Uterine smooth muscle cell (primary cell): ENCODE results near the gene TULP3. TPM values are rescaled to one million over a fixed set of nuclear protein-coding genes. Genes with fewer than 3 reads are reported as not detected.

Experiments
- total RNA-seq: library from RNA; depleted of rRNA; stranded (reverse); fragments of >200 nt; gene quantifications from 2 replicates; pipeline ENCODE4 v1.2.3, GENCODE V29; 2014

TULP3 gene
- 32.0 and 38.0 TPM in 2 replicates for total RNA-seq

GRCh38 chr12:2890388-2891239 lies at the start of gene TULP3:
TULP3 (plus strand) TSS chr12:2890891; CDS start chr12:2890948, 57 bp downstream.

GRCh38 chr12:2857021-2857431 lies 33.7 kb upstream of the TULP3 start, which contains the start of gene TEX52:
TEX52 (minus strand) TSS chr12:2857039; CDS start chr12:2857026, 13 bp downstream.

GRCh38 chr12:2877047-2877952 lies 13.4 kb upstream of the TULP3 start, which contains the start of the genes FOXM1 and RHNO1:
FOXM1 (minus strand) TSS chr12:2877174; CDS start chr12:2874478, 2,696 bp downstream.
RHNO1 (plus strand) TSS chr12:2877223; CDS start chr12:2885367, 8,144 bp downstream.

GRCh38 chr12:2959192-2959504 lies 68.5 kb downstream of the TULP3 start, which contains the start of gene TEAD4:
TEAD4 (plus strand) TSS chr12:2959397.

Other genes starting within 250 kb of the TULP3 start
- 68.0 and 86.7 TPM in 2 replicates for gene FKBP4, start 95.9 kb upstream of the TULP3 start, total RNA-seq
- 14.4 and 15.6 TPM in 2 replicates for gene ITFG2, start 78.2 kb upstream of the TULP3 start, total RNA-seq
- under 0.01 and 0.22 TPM in 2 replicates for gene NRIP2, start 55.9 kb upstream of the TULP3 start, total RNA-seq
- gene TEX52, start 33.9 kb upstream of the TULP3 start, total RNA-seq = 0.12 TPM in 1 of 2 replicates, not detected in the other
- gene FOXM1, start 13.7 kb upstream of the TULP3 start, total RNA-seq = 5.7 and 14.3 TPM in 2 replicates
- gene RHNO1, start 13.7 kb upstream of the TULP3 start, total RNA-seq = 20.6 and 30.1 TPM in 2 replicates
- 5.3 and 6.4 TPM in 2 replicates for gene TEAD4, start 68.5 kb downstream of the TULP3 start, total RNA-seq
- 24.6 and 37.2 TPM in 2 replicates for gene TSPAN9, start 186.5 kb downstream of the TULP3 start, total RNA-seq